NCI-H1048 (cell line): Measurements from ENCODE around the gene PROSER2.
"Not testable (repeated sequence)": the region's sequence is repeated elsewhere in the genome, so short reads cannot be mapped to it uniquely, and the experiment has no call there.

ENCODE experiments used
- DNase-seq: peaks from one replicate; lab custom pipeline; 2025; lab: John Stamatoyannopoulos, UW

The PROSER2 gene

DNA sequence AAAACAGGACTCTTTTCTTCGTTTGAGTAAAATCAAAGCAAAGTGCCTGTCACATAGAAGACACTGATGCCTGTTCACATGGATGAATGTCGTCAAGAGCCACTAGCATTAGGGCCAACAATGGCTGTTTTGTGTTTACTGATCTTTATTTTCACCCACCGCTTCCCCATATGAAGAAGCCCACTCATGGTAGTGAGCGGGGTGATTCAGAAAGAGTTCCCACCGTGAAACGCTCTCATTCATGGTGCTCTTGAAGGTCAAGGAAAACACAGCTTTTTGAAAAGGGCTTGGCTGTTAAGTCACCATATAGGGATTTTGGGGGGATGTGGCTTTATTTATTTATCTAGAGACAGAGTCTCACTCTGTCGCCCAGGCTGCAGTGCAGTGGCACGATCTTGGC, 12.5 kb downstream of the PROSER2 start:
- no peak for DNase-seq

- DNase-seq, result no peak
Measured at GRCh38 chr10:11837372-11838161, 14.4 kb downstream of the PROSER2 start.

DNA sequence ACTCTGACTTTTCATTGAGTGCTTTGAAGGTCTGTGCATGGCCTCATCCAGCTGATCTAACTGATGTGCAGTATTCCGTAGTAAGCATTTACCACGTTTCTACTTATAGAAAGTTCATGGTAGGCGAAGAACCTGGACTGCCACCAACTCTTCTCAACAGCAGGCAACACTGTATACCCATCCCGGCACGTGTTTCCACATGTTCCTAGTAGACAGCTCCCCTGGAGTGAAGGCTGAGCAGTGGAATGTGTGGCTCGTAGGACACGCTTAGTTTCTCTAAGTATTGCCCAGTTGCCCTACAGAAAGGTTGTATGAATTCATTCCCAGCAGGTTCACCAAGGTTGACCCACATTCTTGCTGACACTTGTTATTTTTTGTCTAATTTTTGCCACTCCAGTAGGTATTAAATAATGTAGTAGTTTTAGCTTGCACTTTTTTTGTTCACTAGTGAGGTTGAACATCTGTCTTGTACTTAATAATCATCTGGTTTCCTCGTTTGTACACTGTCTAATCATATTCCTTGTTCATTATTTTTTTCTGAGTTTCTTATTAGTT, 15.2 kb downstream of the PROSER2 start:
- DNase-seq, result no peak

GRCh38 chr10:11841375-11841774, 18.2 kb downstream of the PROSER2 start:
- no peak for DNase-seq

- no peak for DNase-seq
Measured at GRCh38 chr10:11842411-11842810, 19.3 kb downstream of the PROSER2 start.

GRCh38 chr10:11845113-11845512, 22.0 kb downstream of the PROSER2 start:
- no peak for DNase-seq

GRCh38 chr10:11846542-11846941, 23.4 kb downstream of the PROSER2 start:
- no peak for DNase-seq

- DNase-seq, result no peak
Measured at GRCh38 chr10:11849277-11849676, 26.1 kb downstream of the PROSER2 start.

DNA sequence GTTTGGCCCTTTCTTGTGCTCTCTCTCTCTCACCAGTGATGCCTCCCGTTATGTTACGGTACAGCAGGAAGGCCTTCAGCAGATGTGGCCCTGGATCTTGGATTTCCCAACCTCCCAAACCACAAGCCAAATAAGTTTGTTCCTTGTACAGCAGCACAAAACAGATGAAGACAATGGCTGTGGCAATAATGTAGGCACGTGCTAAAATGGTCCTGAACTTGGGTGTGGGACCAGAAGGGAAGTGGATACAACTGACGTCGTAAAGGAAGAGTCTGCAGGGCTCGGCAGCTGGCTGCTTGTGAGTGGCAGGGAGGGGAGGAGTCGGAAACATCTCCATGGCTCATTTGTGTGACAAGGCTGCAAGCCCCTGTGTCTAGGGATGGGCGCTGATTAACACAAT, 26.8 kb downstream of the PROSER2 start:
- no peak for DNase-seq

- DNase-seq, result no peak
Measured at GRCh38 chr10:11851910-11852309, 28.8 kb downstream of the PROSER2 start.

DNA sequence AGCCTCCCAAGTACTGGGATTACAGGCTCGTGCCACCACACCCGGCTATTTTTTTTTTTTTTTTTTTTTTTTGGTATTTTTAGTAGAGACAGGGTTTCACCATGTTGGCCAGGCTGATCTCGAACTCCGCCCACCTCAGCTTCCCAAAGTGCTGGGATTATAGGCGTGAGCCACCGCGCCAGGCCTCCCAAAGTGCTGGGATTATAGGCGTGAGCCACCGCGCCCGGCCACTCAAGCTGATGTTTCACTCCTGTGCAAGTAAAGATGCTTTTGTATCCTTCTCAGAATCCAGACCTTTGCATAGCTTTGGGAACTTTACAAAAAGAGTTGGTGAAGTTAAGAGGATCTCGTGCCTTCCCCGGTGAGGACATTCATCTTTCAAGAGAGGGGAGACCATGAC, 29.5 kb downstream of the PROSER2 start:
- not testable (repeated sequence) for DNase-seq

GRCh38 chr10:11853468-11853867, 30.3 kb downstream of the PROSER2 start:
- no peak for DNase-seq

DNA sequence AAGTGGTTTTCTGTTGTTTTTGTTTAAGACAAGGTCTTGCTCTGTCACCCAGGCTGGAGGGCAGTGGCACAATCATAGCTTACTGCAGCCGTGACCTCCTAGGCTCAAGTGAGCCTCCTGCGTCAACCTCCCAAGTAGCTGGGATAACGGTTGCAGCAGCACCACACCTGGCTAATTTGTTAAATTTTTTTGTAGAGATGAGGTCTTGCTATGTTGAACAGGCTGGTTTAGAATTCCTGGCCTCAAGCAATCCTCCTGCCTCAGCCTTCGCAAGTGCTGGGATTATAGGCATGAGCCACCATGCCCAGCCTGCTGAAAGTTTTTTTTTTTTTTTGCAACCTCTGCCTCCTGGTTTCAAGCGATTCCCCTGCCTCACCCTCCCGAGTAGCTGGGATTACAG, 31.1 kb downstream of the PROSER2 start:
- no peak for DNase-seq

DNA sequence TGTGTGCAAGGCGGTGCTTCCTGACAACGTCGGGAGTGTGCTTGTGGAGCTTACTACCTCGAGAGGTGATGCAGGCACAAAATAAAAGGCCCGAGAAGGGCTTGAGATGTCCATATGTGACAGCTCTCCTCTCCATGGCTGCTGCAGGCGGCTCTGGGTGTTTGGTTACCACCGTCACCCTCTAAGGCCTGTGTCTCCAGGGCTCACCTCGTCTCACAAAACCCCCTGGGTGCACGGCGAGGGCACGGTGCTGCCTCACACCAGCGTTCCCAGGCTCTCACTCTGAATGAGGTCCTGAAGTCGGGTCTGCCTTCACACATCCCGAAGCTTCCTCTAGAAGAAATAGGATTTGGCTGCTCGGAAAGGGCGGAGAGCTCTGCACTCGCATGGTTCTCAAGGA, 32.9 kb downstream of the PROSER2 start:
- no peak for DNase-seq

GRCh38 chr10:11856678-11857077, 33.5 kb downstream of the PROSER2 start:
- DNase-seq, result no peak

DNA sequence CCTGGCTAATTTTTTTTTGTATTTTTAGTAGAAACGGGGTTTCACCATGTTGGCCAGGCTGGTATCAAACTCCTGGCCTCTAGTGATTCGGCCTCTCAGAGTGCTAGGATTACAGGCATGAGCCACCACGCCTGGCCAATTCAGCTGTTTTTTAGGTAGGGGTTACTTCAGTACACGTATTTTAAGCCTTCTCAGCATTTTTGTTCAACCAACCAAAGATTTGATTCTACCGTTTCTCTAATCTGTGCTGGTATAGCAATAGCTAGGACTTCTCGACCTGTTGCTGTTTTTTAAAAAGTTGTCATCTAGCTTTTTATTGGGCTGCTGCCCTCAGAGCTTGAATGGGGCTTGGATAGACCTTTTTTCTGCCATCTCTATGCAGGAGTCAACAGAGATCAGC, 34.9 kb downstream of the PROSER2 start:
- no peak for DNase-seq

DNA sequence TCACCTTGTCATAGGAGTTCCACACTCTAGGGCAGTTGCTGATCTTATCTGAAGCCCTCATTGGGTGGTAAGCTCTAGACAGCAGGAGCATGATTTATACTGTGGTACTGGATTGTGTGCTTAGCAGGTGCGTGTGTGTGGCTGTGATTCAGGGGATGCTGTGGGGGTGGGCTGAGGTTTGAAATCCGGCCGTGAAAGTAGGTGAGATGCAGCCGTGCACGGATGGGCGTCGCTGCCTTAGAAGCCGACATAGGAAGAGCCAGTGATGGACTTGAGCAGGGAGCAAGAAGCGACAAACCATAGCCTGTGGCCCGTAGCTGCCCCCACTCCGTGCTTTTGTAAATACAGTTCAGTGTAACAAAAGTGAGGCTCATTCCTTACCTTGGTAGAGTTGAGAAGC, 38.2 kb downstream of the PROSER2 start:
- no peak for DNase-seq

DNA sequence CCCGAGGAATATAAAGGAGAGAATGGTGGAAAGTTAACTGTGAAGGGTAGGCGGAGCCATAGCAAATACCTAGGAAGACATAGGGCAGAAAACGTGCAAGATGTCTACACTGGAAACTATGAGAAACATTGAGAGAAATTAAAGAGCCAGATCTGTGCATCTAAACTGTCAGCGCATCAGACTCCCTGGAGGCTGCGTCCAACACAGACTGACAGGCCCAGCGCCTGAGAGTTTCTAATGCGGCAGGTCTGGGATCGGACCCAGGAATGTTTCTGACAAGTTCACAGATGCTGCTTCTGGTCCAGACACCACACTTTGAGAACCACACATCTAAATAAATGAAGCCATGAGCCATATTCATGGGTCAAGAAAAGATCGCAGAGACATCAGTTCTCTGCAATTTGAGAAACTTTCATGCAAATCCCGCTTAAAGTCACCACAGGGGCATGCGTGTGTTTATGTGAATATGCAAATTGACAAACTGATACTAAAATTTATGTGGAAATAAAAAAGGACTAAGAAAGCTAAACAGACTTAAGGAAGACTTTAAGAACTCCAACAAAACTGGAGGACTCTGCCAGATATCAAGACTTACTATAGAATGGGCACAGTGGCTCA, 38.8 kb downstream of the PROSER2 start:
- no peak for DNase-seq

GRCh38 chr10:11863353-11864109, 40.4 kb downstream of the PROSER2 start:
- no peak for DNase-seq

GRCh38 chr10:11864727-11865126, 41.6 kb downstream of the PROSER2 start:
- DNase-seq, result no peak

- no peak for DNase-seq
Measured at GRCh38 chr10:11865561-11865960, 42.4 kb downstream of the PROSER2 start.

DNA sequence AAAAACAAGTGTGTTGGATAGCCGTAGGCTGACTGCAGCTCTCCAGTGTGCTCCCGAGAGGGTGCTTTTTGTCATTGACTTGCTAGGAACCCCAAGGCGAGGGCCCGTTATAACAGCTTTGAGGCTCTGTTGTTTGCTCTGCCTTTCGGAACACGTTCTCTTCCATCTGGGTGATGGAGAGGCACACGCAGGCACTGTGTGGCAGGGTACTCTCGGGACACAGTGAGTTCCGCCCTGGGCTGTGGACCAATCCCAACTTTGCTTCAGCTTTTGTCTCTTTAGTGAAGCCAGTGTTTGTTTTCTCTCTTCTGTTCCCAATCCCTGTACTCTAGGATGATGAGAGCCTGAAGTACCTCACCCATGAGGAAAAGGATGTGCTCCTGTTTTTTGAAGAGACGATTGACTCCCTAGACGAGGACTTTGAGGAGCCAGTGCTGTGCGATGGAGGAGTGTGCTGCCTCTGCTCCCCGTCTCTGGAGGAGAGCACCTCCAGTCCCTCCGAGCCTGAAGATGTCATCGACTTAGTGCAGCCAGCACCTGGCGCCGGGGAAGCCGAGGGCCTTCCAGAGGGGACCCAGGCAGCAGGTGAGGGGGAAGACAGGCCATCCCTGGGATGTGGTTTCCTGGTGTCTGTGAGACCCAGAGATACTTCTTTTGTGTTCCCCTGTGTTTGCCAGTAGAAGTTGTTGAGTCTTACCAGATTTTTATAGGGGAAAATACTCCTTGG, 43.2 kb downstream of the PROSER2 start:
- DNase-seq, result no peak
